DOHH2 (cell line): Measurements from ENCODE around the gene ATXN7.

Source experiments
- H3F3A ChIP-seq: fragments of 200-600 bp; sonication (generic), shearing (Covaris generic); 2 replicates; pipeline ENCODE4 v1.6.0; 2016; ENCODE audit warnings: antibody characterized with exemption, mild to moderate bottlenecking; ENCODE audit not compliant: control insufficient read depth, insufficient read depth
- H3K27ac ChIP-seq: fragments of 200-600 bp; sonication (generic); 2 replicates; pipeline ENCODE4 v1.5.1; 2014; ENCODE audit warnings: low read depth, mild to moderate bottlenecking, low read length, moderate library complexity
- H3K27me3 ChIP-seq: fragments of 200-600 bp; sonication (generic); 2 replicates; pipeline ENCODE4 v1.6.1; 2014; ENCODE audit warnings: mild to moderate bottlenecking, low read length, mixed read lengths; ENCODE audit not compliant: control insufficient read depth
- H3K36me3 ChIP-seq: fragments of 200-600 bp; sonication (generic); 2 replicates; pipeline ENCODE4 v1.6.1; 2014; ENCODE audit warnings: mild to moderate bottlenecking, low read length, moderate library complexity, mixed read lengths; ENCODE audit not compliant: control insufficient read depth
- H3K4me1 ChIP-seq: fragments of 200-600 bp; sonication (generic); 2 replicates; pipeline ENCODE4 v1.6.1; 2014; ENCODE audit warnings: mild to moderate bottlenecking, low read length, mixed read lengths; ENCODE audit not compliant: control insufficient read depth
- H3K4me2 ChIP-seq: fragments of 200-600 bp; sonication (generic); 2 replicates; pipeline ENCODE4 v1.6.0; 2014; ENCODE audit warnings: mild to moderate bottlenecking, low read length, moderate library complexity
- H3K4me3 ChIP-seq: fragments of 200-600 bp; sonication (generic); 2 replicates; pipeline ENCODE4 v1.5.1; 2014; ENCODE audit warnings: mild to moderate bottlenecking, low read length, mixed read lengths
- H3K79me2 ChIP-seq: fragments of 200-600 bp; sonication (generic); 2 replicates; pipeline ENCODE4 v1.6.1; 2014; ENCODE audit warnings: mild to moderate bottlenecking, low read length, mixed read lengths; ENCODE audit not compliant: control insufficient read depth
- H3K9me2 ChIP-seq: fragments of 200-600 bp; sonication (generic); replicated peaks from 2 replicates; pipeline ENCODE4 v1.6.1; 2014; ENCODE audit warnings: mild to moderate bottlenecking, low read length, mixed read lengths; ENCODE audit not compliant: control insufficient read depth
- H3K9me3 ChIP-seq: fragments of 200-600 bp; sonication (generic); 2 replicates; pipeline ENCODE4 v1.6.1; 2014; ENCODE audit warnings: antibody characterized with exemption, low read length, mixed read lengths; ENCODE audit not compliant: control insufficient read depth, insufficient read depth
- H4K20me1 ChIP-seq: fragments of 200-600 bp; sonication (generic); 2 replicates; pipeline ENCODE4 v1.6.0; 2014; ENCODE audit warnings: low read depth, mild to moderate bottlenecking, antibody characterized with exemption, low read length, moderate library complexity; ENCODE audit not compliant: control insufficient read depth, insufficient read depth
- CTCF ChIP-seq: fragments of 200-600 bp; sonication (generic); IDR thresholded peaks from one replicate; pipeline ENCODE4 v1.5.1; 2014; ENCODE audit warnings: antibody characterized with exemption, mild to moderate bottlenecking, low read depth, low read length; ENCODE audit not compliant: poor library complexity, severe bottlenecking
- EZH2phosphoT487 ChIP-seq: fragments of 200-600 bp; sonication (generic); IDR thresholded peaks from 2 replicates; pipeline ENCODE4 v1.6.1; 2017; ENCODE audit warnings: borderline replicate concordance, mild to moderate bottlenecking, antibody characterized with exemption, low read length, moderate library complexity, mixed read lengths

ATXN7 gene

GRCh38 chr3:63950698-63951097 lies 87.0 kb downstream of the ATXN7 start:
- Histone ChIP-seq H3K36me3 (peaks cover 29% of the 10 kb centered on the region), H4K20me1 (no peaks in the 10 kb centered on the region), H3K4me1 (no peaks in the 10 kb centered on the region), H3K27me3 (no peaks in the 10 kb centered on the region), H3F3A (no peaks in the 10 kb centered on the region), H3K9me3 (no peaks in the 10 kb centered on the region), H3K4me3 (no peak overlapping the region), H3K27ac (no peak overlapping the region), H3K9me2 (no peaks in the 10 kb centered on the region), H3K79me2 (peaks cover 19% of the 10 kb centered on the region), H3K4me2 (no peak overlapping the region)
- no peak for TF ChIP-seq CTCF
- TF ChIP-seq EZH2phosphoT487, result no peak

- Histone ChIP-seq H3F3A (no peaks in the 10 kb centered on the region), H3K9me3 (no peaks in the 10 kb centered on the region), H3K4me2 (no peak overlapping the region), H4K20me1 (no peaks in the 10 kb centered on the region), H3K4me1 (peaks cover 4% of the 10 kb centered on the region), H3K36me3 (peaks cover 36% of the 10 kb centered on the region), H3K27ac (no peak overlapping the region), H3K4me3 (no peak overlapping the region), H3K9me2 (no peaks in the 10 kb centered on the region), H3K79me2 (peaks cover 22% of the 10 kb centered on the region), H3K27me3 (no peaks in the 10 kb centered on the region)
- TF ChIP-seq CTCF, result no peak
- no peak for TF ChIP-seq EZH2phosphoT487
Measured at GRCh38 chr3:63951492-63952247, 88.0 kb downstream of the ATXN7 start.

- Histone ChIP-seq H3K36me3 (peaks cover 36% of the 10 kb centered on the region), H3K27ac (no peak overlapping the region), H3K79me2 (peaks cover 17% of the 10 kb centered on the region), H3F3A (no peaks in the 10 kb centered on the region), H3K4me1 (peaks cover 9% of the 10 kb centered on the region), H3K4me2 (no peak overlapping the region), H3K9me3 (no peaks in the 10 kb centered on the region), H3K9me2 (no peaks in the 10 kb centered on the region), H4K20me1 (no peaks in the 10 kb centered on the region), H3K27me3 (no peaks in the 10 kb centered on the region), H3K4me3 (no peak overlapping the region)
- TF ChIP-seq CTCF (no peak), EZH2phosphoT487 (no peak)
Measured at GRCh38 chr3:63952248-63952594, 88.6 kb downstream of the ATXN7 start.
